Measurements from ENCODE around the gene CDK11B.
A peak's percentile ranks its signal among the peaks of the same experiment; 100 is the strongest.
"Not testable (repeated sequence)": the region's sequence is repeated elsewhere in the genome, so short reads cannot be mapped to it uniquely, and the experiment has no call there.

The CDK11B gene

DNA sequence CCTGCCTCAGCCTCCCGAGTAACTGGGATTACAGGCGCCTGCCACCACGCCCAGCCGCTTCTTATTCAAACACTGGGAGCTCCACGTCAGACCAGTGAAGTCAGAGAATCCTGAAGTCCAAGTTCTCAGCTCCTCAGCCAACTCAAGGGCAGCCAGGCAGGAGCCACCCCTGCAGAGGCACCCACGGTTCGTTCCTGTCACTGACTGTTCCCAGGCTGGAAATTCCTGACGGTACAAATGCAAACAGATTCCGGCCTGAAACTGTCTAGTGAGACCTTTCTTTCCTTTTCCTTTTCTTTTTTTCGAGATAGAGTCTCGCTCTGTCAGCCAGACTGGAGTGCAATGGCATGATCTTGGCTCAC, 22.1 kb upstream of the CDK11B start:
- DNase-seq = no peak

DNA sequence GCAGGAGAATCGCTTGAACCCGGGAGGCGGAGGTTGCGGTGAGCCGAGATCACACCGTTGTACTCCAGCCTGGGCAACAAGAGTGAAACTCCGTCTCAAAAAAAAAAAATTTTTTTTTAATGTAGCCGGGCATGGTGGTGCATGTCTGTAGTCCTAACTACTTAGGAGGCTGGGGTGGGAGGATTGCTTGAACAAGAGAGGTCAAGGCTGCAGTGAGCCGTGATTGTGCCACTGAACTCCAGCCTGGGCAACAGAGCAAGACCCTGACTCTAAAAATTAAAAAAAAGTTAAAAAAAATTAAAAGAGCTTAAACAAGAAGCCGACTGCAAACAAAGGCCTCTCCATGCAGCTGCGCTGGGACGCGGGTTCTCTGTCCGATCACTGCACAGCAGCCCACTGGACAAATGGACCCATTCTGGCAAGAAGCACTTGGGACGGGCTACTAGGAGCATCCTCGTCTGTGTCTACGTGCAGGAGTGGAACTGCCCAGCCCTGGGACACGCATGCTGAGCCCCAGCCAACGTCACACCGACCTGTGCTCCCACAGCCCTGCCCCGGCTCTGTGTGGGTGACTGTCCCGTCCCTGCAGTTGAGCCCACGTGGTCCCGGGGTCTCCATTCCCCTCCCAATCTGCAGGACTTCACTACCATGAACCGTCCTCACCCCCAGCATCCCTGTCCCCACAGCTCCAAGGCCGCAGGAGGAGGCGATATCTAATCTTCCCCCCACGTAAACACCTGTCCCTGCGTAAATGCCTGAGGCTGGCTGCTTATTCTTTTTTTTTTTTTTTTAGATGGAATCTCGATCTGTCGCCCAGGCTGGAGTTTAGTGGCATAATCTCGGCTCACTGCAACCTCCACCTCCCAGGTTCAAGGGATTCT, 21.5 kb upstream of the CDK11B start:
- DNase-seq = no peak

GRCh38 chr1:1678581-1679380, 20.0 kb upstream of the CDK11B start:
- DNase-seq = peak; percentile 24

- DNase-seq = no peak
Measured at GRCh38 chr1:1677718-1678580, 19.1 kb upstream of the CDK11B start.

- DNase-seq = not testable (repeated sequence)
Measured at GRCh38 chr1:1676087-1676486, 17.3 kb upstream of the CDK11B start.

DNA sequence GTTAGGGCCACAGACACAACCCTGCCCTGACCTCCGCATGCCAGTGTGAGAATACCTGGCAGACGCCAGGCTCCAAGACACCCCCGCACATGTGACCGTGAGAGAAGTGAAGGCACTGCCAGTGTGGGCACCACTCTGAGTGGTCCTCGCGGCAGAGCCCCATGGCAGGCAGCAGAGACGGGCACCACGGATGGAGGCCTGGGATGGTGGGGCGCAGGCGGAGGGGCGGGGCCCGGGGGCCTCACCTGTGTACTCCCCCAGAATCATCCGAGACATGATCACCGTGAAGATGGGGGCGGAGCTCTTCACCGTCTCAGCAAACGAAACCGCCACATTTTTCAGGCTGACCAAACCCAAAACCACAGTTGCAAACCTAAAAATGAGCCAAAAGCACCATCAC, 16.4 kb upstream of the CDK11B start:
- not testable (repeated sequence) for DNase-seq

GRCh38 chr1:1674806-1675205, 16.0 kb upstream of the CDK11B start:
- not testable (repeated sequence) for DNase-seq

GRCh38 chr1:1672181-1672965, 13.6 kb upstream of the CDK11B start:
- no peak for DNase-seq

DNA sequence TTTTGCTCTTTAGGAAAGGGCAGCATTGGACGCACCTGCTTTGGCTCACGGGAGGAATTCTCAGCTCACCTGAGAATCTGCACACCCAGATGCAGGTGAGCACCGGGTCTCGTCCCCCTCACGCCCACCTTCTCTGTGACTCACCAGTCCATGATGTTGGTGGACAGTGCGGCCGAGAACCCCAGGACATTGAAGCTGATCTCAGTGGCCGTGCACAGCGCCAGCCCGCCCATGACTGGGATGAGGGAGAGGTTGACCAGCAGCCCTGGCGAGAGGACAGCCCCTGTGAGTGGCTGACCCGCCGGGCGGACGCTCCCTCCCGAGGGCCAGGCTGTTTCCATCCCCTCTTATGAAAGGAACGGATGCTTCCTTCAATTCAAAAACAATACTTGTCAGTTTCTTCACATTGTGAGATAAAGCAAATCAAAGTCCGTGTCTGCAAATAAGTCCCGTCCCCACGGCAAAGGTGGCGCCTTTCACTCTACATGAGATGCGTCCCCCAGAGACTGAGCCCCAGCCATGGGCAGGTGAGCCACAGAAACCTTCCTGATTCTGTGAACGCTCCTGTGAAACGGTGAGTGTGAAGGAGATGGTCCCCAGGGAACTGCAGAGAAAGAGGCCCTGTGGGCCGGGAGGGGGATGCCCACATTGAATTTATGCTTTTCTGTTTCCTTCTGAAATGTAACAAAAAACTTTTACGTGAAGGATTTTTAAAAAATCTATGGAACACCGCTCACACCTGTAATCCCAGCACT, 12.7 kb upstream of the CDK11B start:
- DNase-seq = no peak

- DNase-seq = no peak
Measured at GRCh38 chr1:1670866-1671265, 12.1 kb upstream of the CDK11B start.

GRCh38 chr1:1669468-1670440, 10.9 kb upstream of the CDK11B start:
- no peak for DNase-seq

GRCh38 chr1:1666526-1666925, 7.7 kb upstream of the CDK11B start:
- no peak for DNase-seq

GRCh38 chr1:1665815-1666251, 7.0 kb upstream of the CDK11B start:
- no peak for DNase-seq

GRCh38 chr1:1664941-1665814, 6.4 kb upstream of the CDK11B start:
- DNase-seq = no peak

DNA sequence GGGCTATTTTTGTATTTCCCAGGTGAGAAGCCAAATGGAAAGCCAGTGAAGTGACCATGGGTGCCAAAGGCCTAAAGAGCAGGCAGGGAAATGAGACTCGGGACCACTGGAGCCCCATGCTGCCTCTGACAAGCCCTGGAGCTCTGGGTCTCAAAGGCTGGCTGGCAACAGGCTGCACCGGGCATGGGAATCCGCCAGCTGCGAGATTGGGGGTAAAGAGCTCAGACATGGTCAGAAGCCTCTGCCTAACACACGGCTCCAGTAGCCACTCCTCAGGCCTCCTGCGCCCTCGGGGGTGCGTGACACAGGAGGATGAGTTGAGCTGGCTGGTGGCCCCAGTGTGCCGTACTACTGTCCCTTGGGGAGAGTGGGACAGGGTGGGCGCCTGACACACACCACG, 5.5 kb upstream of the CDK11B start:
- not testable (repeated sequence) for DNase-seq

DNA sequence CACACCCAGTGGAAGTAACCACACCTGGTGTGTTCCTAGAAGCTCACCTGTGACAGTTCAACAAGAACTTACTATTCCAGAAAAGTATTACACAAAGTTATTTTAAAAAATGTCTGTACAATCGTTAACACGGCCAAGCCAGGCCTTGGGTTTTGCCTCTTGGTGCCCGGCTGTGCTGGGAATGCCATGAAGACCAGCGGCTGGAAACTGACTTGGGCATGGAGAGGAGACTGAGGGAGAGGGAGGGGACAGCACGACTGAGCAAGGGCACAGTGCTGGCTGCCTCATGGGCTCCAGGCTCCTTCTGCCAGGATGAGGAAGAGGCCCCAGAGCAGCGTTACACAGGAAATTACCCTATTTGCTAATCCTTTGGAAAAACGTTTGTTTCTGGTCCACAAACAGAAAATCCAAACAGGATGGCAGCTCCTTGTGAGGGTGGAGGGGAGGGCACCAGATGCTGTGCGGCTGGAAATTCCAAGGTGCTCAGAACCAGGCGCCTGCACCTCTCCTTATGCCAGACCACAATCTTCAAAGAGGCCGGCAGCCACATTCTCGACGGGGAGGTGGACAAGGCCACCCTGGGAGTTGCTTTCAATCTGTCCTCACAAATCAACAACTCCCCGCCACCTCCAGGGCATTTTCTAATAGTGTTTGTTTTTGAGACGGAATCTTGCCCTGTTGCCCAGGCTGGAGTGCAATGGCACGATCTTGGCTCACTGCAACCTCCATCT, 4.2 kb upstream of the CDK11B start:
- DNase-seq = not testable (repeated sequence)

GRCh38 chr1:1662392-1662791, 3.6 kb upstream of the CDK11B start:
- DNase-seq = not testable (repeated sequence)

- DNase-seq = not testable (repeated sequence)
Measured at GRCh38 chr1:1648265-1648664, 10.5 kb downstream of the CDK11B start.
